WTC11 (cell line): ENCODE results near the gene MALAT1. TPM values are rescaled to one million over a fixed set of nuclear protein-coding genes. Genes with fewer than 3 reads are reported as not detected.

Source experiments
- ESRRA ChIP-seq: sonication (generic); formaldehyde crosslinking; IDR thresholded peaks from 2 replicates; pipeline ENCODE4 v1.8.1; 2022; ENCODE audit warnings: mild to moderate bottlenecking, missing genetic modification reagents, borderline replicate concordance
- ETV6 ChIP-seq: sonication (generic); formaldehyde crosslinking; IDR thresholded peaks from 2 replicates; pipeline ENCODE4 v1.8.1; 2022; ENCODE audit warnings: mild to moderate bottlenecking, missing genetic modification reagents
- FOXJ3 ChIP-seq: sonication (generic); formaldehyde crosslinking; IDR thresholded peaks from 2 replicates; pipeline ENCODE4 v1.9.0; 2021; ENCODE audit warnings: missing genetic modification reagents, mild to moderate bottlenecking, borderline replicate concordance
- IRF2 ChIP-seq: sonication (generic); formaldehyde crosslinking; IDR thresholded peaks from 2 replicates; pipeline ENCODE4 v1.8.0; 2022; ENCODE audit warnings: low read depth, missing genetic modification reagents, borderline replicate concordance
- MYBL2 ChIP-seq: sonication (generic); formaldehyde crosslinking; IDR thresholded peaks from 2 replicates; pipeline ENCODE4 v1.8.1; 2023; ENCODE audit warnings: mild to moderate bottlenecking, moderate library complexity, missing genetic modification reagents
- RELA ChIP-seq: sonication (generic); formaldehyde crosslinking; IDR thresholded peaks from 2 replicates; pipeline ENCODE4 v1.8.1; 2022; ENCODE audit warnings: missing genetic modification reagents, mild to moderate bottlenecking, borderline replicate concordance
- SOX15 ChIP-seq: fragments of 250-450 bp; sonication (Bioruptor Pico); IDR thresholded peaks from 2 replicates; pipeline ENCODE4 v1.9.0; 2021; ENCODE audit warnings: mild to moderate bottlenecking
- TCF7 ChIP-seq: sonication (generic); formaldehyde crosslinking; IDR thresholded peaks from 2 replicates; pipeline ENCODE4 v1.8.0; 2022; ENCODE audit warnings: mild to moderate bottlenecking, low read depth, missing genetic modification reagents, moderate library complexity
- TEAD1 ChIP-seq: sonication (generic); formaldehyde crosslinking; IDR thresholded peaks from 2 replicates; pipeline ENCODE4 v1.8.0; 2022; ENCODE audit warnings: mild to moderate bottlenecking, missing genetic modification reagents
- ZNF219 ChIP-seq: sonication (generic); formaldehyde crosslinking; IDR thresholded peaks from 2 replicates; pipeline ENCODE4 v1.8.0; 2023; ENCODE audit warnings: missing genetic modification reagents, mild to moderate bottlenecking, borderline replicate concordance
- ZNF416 ChIP-seq: fragments of 250-450 bp; sonication (Bioruptor Pico); IDR thresholded peaks from 2 replicates; pipeline ENCODE4 v1.9.0; 2021; ENCODE audit warnings: mild to moderate bottlenecking, inconsistent platforms
- ZNF423 ChIP-seq: fragments of 250-450 bp; sonication (Bioruptor Pico); IDR thresholded peaks from 2 replicates; pipeline ENCODE4 v2.1.2; 2022; ENCODE audit warnings: mild to moderate bottlenecking, moderate library complexity
- total RNA-seq: library from RNA; stranded (reverse); gene quantifications from 3 replicates; pipeline ENCODE4 v1.2.3, GENCODE V29; 2021
- TF ChIP-seq, protein P1 (sequence below): fragments of 250-450 bp; sonication (Bioruptor Pico); IDR thresholded peaks from 2 replicates; pipeline ENCODE4 v2.1.2; 2022; ENCODE audit warnings: mild to moderate bottlenecking, moderate library complexity
- TF ChIP-seq, protein P2 (sequence below): fragments of 200-600 bp; IDR thresholded peaks from 2 replicates; pipeline ENCODE4 v1.8.0; 2022; ENCODE audit warnings: antibody characterized with exemption
- TF ChIP-seq, protein P3 (sequence below): sonication (generic); formaldehyde crosslinking; conservative IDR thresholded peaks from 2 replicates; pipeline ENCODE4 v1.8.1; 2023; ENCODE audit warnings: mild to moderate bottlenecking, low read depth, missing genetic modification reagents, moderate library complexity
- TF ChIP-seq, protein P4 (sequence below): sonication (generic); formaldehyde crosslinking; IDR thresholded peaks from 2 replicates; pipeline ENCODE4 v1.8.1; 2022; ENCODE audit warnings: mild to moderate bottlenecking, moderate library complexity, missing genetic modification reagents
- TF ChIP-seq, protein P5 (sequence below): sonication (generic); formaldehyde crosslinking; IDR thresholded peaks from 2 replicates; pipeline ENCODE4 v1.8.0; 2022; ENCODE audit warnings: mild to moderate bottlenecking, missing genetic modification reagents
- TF ChIP-seq, protein P6 (sequence below): sonication (generic); formaldehyde crosslinking; IDR thresholded peaks from 2 replicates; pipeline ENCODE4 v1.8.0; 2022; ENCODE audit warnings: mild to moderate bottlenecking, missing genetic modification reagents
- TF ChIP-seq, protein P7 (sequence below): fragments of 250-450 bp; sonication (Bioruptor Pico); IDR thresholded peaks from 2 replicates; pipeline ENCODE4 v1.9.0; 2021; ENCODE audit warnings: mild to moderate bottlenecking, borderline replicate concordance
- TF ChIP-seq, protein P8 (sequence below): sonication (generic); formaldehyde crosslinking; IDR thresholded peaks from 2 replicates; pipeline ENCODE4 v1.8.0; 2023; ENCODE audit warnings: missing genetic modification reagents, mild to moderate bottlenecking, borderline replicate concordance

Gene MALAT1
- total RNA-seq, 1 experiment from 2014 or later, result 1,830 TPM

DNA sequence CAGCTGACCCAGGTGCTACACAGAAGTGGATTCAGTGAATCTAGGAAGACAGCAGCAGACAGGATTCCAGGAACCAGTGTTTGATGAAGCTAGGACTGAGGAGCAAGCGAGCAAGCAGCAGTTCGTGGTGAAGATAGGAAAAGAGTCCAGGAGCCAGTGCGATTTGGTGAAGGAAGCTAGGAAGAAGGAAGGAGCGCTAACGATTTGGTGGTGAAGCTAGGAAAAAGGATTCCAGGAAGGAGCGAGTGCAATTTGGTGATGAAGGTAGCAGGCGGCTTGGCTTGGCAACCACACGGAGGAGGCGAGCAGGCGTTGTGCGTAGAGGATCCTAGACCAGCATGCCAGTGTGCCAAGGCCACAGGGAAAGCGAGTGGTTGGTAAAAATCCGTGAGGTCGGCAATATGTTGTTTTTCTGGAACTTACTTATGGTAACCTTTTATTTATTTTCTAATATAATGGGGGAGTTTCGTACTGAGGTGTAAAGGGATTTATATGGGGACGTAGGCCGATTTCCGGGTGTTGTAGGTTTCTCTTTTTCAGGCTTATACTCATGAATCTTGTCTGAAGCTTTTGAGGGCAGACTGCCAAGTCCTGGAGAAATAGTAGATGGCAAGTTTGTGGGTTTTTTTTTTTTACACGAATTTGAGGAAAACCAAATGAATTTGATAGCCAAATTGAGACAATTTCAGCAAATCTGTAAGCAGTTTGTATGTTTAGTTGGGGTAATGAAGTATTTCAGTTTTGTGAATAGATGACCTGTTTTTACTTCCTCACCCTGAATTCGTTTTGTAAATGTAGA is 1.7 kb downstream of the MALAT1 start (continued):
- TF ChIP-seq, protein P1, sequence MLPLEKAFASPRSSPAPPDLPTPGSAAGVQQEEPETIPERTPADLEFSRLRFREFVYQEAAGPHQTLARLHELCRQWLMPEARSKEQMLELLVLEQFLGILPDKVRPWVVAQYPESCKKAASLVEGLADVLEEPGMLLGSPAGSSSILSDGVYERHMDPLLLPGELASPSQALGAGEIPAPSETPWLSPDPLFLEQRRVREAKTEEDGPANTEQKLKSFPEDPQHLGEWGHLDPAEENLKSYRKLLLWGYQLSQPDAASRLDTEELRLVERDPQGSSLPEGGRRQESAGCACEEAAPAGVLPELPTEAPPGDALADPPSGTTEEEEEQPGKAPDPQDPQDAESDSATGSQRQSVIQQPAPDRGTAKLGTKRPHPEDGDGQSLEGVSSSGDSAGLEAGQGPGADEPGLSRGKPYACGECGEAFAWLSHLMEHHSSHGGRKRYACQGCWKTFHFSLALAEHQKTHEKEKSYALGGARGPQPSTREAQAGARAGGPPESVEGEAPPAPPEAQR (CRISPR knock-in tag), result no peak
- TF ChIP-seq, protein P2, sequence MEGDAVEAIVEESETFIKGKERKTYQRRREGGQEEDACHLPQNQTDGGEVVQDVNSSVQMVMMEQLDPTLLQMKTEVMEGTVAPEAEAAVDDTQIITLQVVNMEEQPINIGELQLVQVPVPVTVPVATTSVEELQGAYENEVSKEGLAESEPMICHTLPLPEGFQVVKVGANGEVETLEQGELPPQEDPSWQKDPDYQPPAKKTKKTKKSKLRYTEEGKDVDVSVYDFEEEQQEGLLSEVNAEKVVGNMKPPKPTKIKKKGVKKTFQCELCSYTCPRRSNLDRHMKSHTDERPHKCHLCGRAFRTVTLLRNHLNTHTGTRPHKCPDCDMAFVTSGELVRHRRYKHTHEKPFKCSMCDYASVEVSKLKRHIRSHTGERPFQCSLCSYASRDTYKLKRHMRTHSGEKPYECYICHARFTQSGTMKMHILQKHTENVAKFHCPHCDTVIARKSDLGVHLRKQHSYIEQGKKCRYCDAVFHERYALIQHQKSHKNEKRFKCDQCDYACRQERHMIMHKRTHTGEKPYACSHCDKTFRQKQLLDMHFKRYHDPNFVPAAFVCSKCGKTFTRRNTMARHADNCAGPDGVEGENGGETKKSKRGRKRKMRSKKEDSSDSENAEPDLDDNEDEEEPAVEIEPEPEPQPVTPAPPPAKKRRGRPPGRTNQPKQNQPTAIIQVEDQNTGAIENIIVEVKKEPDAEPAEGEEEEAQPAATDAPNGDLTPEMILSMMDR, result no peak
- TF ChIP-seq, protein P3, sequence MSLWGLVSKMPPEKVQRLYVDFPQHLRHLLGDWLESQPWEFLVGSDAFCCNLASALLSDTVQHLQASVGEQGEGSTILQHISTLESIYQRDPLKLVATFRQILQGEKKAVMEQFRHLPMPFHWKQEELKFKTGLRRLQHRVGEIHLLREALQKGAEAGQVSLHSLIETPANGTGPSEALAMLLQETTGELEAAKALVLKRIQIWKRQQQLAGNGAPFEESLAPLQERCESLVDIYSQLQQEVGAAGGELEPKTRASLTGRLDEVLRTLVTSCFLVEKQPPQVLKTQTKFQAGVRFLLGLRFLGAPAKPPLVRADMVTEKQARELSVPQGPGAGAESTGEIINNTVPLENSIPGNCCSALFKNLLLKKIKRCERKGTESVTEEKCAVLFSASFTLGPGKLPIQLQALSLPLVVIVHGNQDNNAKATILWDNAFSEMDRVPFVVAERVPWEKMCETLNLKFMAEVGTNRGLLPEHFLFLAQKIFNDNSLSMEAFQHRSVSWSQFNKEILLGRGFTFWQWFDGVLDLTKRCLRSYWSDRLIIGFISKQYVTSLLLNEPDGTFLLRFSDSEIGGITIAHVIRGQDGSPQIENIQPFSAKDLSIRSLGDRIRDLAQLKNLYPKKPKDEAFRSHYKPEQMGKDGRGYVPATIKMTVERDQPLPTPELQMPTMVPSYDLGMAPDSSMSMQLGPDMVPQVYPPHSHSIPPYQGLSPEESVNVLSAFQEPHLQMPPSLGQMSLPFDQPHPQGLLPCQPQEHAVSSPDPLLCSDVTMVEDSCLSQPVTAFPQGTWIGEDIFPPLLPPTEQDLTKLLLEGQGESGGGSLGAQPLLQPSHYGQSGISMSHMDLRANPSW, result no peak
- TF ChIP-seq ESRRA (no peak), TCF7 (CRISPR knock-in tag) (no peak), IRF2 (no peak), MYBL2 (CRISPR knock-in tag) (no peak), TEAD1 (CRISPR knock-in tag) (no peak), ZNF219 (no peak), SOX15 (no peak), FOXJ3 (CRISPR knock-in tag) (no peak), ZNF423 (CRISPR knock-in tag) (no peak), ETV6 (CRISPR knock-in tag) (no peak), ZNF416 (peak; percentile 38; the same call in 1 of the 2 replicates), RELA (CRISPR knock-in tag) (no peak)
- TF ChIP-seq, protein P4, sequence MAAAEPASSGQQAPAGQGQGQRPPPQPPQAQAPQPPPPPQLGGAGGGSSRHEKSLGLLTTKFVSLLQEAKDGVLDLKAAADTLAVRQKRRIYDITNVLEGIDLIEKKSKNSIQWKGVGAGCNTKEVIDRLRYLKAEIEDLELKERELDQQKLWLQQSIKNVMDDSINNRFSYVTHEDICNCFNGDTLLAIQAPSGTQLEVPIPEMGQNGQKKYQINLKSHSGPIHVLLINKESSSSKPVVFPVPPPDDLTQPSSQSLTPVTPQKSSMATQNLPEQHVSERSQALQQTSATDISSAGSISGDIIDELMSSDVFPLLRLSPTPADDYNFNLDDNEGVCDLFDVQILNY (CRISPR knock-in tag), result no peak
- TF ChIP-seq, protein P5, sequence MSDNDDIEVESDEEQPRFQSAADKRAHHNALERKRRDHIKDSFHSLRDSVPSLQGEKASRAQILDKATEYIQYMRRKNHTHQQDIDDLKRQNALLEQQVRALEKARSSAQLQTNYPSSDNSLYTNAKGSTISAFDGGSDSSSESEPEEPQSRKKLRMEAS (CRISPR knock-in tag), result no peak
- TF ChIP-seq, protein P6, sequence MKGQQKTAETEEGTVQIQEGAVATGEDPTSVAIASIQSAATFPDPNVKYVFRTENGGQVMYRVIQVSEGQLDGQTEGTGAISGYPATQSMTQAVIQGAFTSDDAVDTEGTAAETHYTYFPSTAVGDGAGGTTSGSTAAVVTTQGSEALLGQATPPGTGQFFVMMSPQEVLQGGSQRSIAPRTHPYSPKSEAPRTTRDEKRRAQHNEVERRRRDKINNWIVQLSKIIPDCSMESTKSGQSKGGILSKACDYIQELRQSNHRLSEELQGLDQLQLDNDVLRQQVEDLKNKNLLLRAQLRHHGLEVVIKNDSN (CRISPR knock-in tag), result no peak; the same call in 1 of the 2 replicates
- TF ChIP-seq, protein P7, sequence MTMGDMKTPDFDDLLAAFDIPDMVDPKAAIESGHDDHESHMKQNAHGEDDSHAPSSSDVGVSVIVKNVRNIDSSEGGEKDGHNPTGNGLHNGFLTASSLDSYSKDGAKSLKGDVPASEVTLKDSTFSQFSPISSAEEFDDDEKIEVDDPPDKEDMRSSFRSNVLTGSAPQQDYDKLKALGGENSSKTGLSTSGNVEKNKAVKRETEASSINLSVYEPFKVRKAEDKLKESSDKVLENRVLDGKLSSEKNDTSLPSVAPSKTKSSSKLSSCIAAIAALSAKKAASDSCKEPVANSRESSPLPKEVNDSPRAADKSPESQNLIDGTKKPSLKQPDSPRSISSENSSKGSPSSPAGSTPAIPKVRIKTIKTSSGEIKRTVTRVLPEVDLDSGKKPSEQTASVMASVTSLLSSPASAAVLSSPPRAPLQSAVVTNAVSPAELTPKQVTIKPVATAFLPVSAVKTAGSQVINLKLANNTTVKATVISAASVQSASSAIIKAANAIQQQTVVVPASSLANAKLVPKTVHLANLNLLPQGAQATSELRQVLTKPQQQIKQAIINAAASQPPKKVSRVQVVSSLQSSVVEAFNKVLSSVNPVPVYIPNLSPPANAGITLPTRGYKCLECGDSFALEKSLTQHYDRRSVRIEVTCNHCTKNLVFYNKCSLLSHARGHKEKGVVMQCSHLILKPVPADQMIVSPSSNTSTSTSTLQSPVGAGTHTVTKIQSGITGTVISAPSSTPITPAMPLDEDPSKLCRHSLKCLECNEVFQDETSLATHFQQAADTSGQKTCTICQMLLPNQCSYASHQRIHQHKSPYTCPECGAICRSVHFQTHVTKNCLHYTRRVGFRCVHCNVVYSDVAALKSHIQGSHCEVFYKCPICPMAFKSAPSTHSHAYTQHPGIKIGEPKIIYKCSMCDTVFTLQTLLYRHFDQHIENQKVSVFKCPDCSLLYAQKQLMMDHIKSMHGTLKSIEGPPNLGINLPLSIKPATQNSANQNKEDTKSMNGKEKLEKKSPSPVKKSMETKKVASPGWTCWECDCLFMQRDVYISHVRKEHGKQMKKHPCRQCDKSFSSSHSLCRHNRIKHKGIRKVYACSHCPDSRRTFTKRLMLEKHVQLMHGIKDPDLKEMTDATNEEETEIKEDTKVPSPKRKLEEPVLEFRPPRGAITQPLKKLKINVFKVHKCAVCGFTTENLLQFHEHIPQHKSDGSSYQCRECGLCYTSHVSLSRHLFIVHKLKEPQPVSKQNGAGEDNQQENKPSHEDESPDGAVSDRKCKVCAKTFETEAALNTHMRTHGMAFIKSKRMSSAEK, result peak; percentile 87
- TF ChIP-seq, protein P8, sequence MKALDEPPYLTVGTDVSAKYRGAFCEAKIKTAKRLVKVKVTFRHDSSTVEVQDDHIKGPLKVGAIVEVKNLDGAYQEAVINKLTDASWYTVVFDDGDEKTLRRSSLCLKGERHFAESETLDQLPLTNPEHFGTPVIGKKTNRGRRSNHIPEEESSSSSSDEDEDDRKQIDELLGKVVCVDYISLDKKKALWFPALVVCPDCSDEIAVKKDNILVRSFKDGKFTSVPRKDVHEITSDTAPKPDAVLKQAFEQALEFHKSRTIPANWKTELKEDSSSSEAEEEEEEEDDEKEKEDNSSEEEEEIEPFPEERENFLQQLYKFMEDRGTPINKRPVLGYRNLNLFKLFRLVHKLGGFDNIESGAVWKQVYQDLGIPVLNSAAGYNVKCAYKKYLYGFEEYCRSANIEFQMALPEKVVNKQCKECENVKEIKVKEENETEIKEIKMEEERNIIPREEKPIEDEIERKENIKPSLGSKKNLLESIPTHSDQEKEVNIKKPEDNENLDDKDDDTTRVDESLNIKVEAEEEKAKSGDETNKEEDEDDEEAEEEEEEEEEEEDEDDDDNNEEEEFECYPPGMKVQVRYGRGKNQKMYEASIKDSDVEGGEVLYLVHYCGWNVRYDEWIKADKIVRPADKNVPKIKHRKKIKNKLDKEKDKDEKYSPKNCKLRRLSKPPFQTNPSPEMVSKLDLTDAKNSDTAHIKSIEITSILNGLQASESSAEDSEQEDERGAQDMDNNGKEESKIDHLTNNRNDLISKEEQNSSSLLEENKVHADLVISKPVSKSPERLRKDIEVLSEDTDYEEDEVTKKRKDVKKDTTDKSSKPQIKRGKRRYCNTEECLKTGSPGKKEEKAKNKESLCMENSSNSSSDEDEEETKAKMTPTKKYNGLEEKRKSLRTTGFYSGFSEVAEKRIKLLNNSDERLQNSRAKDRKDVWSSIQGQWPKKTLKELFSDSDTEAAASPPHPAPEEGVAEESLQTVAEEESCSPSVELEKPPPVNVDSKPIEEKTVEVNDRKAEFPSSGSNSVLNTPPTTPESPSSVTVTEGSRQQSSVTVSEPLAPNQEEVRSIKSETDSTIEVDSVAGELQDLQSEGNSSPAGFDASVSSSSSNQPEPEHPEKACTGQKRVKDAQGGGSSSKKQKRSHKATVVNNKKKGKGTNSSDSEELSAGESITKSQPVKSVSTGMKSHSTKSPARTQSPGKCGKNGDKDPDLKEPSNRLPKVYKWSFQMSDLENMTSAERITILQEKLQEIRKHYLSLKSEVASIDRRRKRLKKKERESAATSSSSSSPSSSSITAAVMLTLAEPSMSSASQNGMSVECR (CRISPR knock-in tag), result peak; percentile 82
